GM12801 (cell line): ENCODE results near the gene KDM2A.

Experiments used
- CTCF ChIP-seq: IDR thresholded peaks from one replicate; pipeline ENCODE4 v1.5.1; 2011; ENCODE audit warnings: control low read depth; ENCODE audit not compliant: insufficient read length; ENCODE audit errors: extremely low read depth

Gene KDM2A

GRCh38 chr11:67118801-67119584 is at the start of gene KDM2A:
KDM2A (plus strand) TSS chr11:67119263; CDS start chr11:67121317, 2,054 bp downstream.
- TF ChIP-seq CTCF = no peak

- TF ChIP-seq CTCF = no peak
Observed at GRCh38 chr11:67071420-67072284, 47.4 kb upstream of the KDM2A start.

- TF ChIP-seq CTCF = no peak
Observed at GRCh38 chr11:67072295-67072694, 46.8 kb upstream of the KDM2A start.

- no peak for TF ChIP-seq CTCF
Observed at GRCh38 chr11:67073908-67074307, 45.2 kb upstream of the KDM2A start.

- no peak for TF ChIP-seq CTCF
Observed at GRCh38 chr11:67076202-67076601, 42.9 kb upstream of the KDM2A start.

GRCh38 chr11:67079065-67079705 is 39.9 kb upstream of the KDM2A start:
- TF ChIP-seq CTCF = no peak
